GM23248 (cell line): Measurements from ENCODE around the gene SPINT1. TPM values are rescaled to one million over a fixed set of nuclear protein-coding genes. Genes with fewer than 3 reads are reported as not detected.
A peak's percentile ranks its signal among the peaks of the same experiment; 100 is the strongest.

Source experiments
- DNase-seq: peaks from one replicate; pipeline ENCODE4 v3.0.0-alpha.2; 2015
- H2AFZ ChIP-seq: fragments of 200-600 bp; sonication (generic); 2 replicates; pipeline ENCODE4 v1.6.1; 2016; ENCODE audit warnings: antibody characterized with exemption
- H3F3A ChIP-seq: fragments of 200-600 bp; sonication (generic); 2 replicates; pipeline ENCODE4 v1.6.1; 2016; ENCODE audit warnings: mild to moderate bottlenecking, antibody characterized with exemption, mixed run types; ENCODE audit not compliant: insufficient read depth
- H3K27ac ChIP-seq: fragments of 200-600 bp; sonication (generic); 2 replicates; pipeline ENCODE4 v1.5.1; 2016; ENCODE audit warnings: mild to moderate bottlenecking
- H3K27me3 ChIP-seq: fragments of 200-600 bp; sonication (generic); replicated peaks from 2 replicates; pipeline ENCODE4 v1.6.1; 2016; ENCODE audit warnings: mild to moderate bottlenecking; ENCODE audit not compliant: insufficient read depth
- H3K36me3 ChIP-seq: fragments of 200-600 bp; sonication (generic); 2 replicates; pipeline ENCODE4 v1.6.1; 2016; ENCODE audit warnings: low read depth, mild to moderate bottlenecking
- H3K4me1 ChIP-seq: fragments of 200-600 bp; sonication (generic); 2 replicates; pipeline ENCODE4 v1.6.1; 2016; ENCODE audit warnings: mild to moderate bottlenecking; ENCODE audit not compliant: insufficient read depth
- H3K4me2 ChIP-seq: fragments of 200-600 bp; sonication (generic); one replicate; pipeline ENCODE4 v1.6.1; 2016; ENCODE audit warnings: mild to moderate bottlenecking; ENCODE audit not compliant: unreplicated experiment
- H3K4me3 ChIP-seq: fragments of 200-600 bp; sonication (generic); 2 replicates; pipeline ENCODE4 v1.5.1; 2016; ENCODE audit warnings: mild to moderate bottlenecking
- H3K79me2 ChIP-seq: fragments of 200-600 bp; sonication (generic); 2 replicates; pipeline ENCODE4 v1.6.1; 2016; ENCODE audit warnings: mild to moderate bottlenecking; ENCODE audit not compliant: insufficient read depth
- H3K9ac ChIP-seq: fragments of 200-600 bp; sonication (generic); 2 replicates; pipeline ENCODE4 v1.6.1; 2016; ENCODE audit warnings: mild to moderate bottlenecking
- H3K9me2 ChIP-seq: fragments of 200-600 bp; sonication (generic); 2 replicates; pipeline ENCODE4 v1.6.1; 2016; ENCODE audit warnings: mixed run types, mild to moderate bottlenecking, moderate library complexity; ENCODE audit not compliant: insufficient read depth
- H3K9me3 ChIP-seq: fragments of 200-600 bp; sonication (generic); one replicate; pipeline ENCODE4 v1.6.1; 2017; ENCODE audit warnings: low read depth
- H4K20me1 ChIP-seq: fragments of 200-600 bp; sonication (generic); 2 replicates; pipeline ENCODE4 v1.6.0; 2016; ENCODE audit not compliant: insufficient read depth
- EZH2 ChIP-seq: fragments of 200-600 bp; sonication (generic); IDR thresholded peaks from 2 replicates; pipeline ENCODE4 v1.6.1; 2018; ENCODE audit warnings: antibody characterized with exemption, mild to moderate bottlenecking; ENCODE audit not compliant: insufficient read depth, poor library complexity, severe bottlenecking
- EZH2phosphoT487 ChIP-seq: fragments of 200-600 bp; sonication (generic); IDR thresholded peaks from 2 replicates; pipeline ENCODE4 v1.6.1; 2018; ENCODE audit warnings: antibody characterized with exemption, moderate library complexity, mild to moderate bottlenecking, low read depth; ENCODE audit not compliant: insufficient read depth
- WGBS, 2 experiments: methylation state at CpG; one replicate each; pipeline ENCODE4 v1.1.6; 2015 to 2017; ENCODE audit warnings: low lambda C conversion rate in 2 of 2, low coverage in 1 of 2; ENCODE audit errors: missing lambda C conversion rate in 2 of 2; 5-methylcytosine and 5-hydroxymethylcytosine counted together
- in situ Hi-C: fragments of 300-500 bp; cut with MboI; formaldehyde crosslinking; loops from 2 replicates; pipeline ENCODE4 v1.15.0; 2020
- polyA plus RNA-seq: library from polyadenylated mRNA; unstranded; fragments of >200 nt; fragmentation: Nextera tagmentation; extraction: Ambion mirVana; gene quantifications from 2 replicates; pipeline ENCODE4 v1.2.1, GENCODE V29; 2016
- total RNA-seq: library from RNA; depleted of rRNA; stranded (reverse); fragments of >200 nt; shearing (Covaris generic); gene quantifications from 2 replicates; pipeline ENCODE4 v1.2.3, GENCODE V29; 2014

The SPINT1 gene
- total and polyA plus RNA-seq, 2 experiments from 2014 or later: 0.19 to 7.8 TPM

GRCh38 chr15:40875991-40876730, 32.3 kb downstream of the SPINT1 start:
- Histone ChIP-seq H2AFZ (no peak overlapping the region), H3K9me3 (no peaks in the 10 kb centered on the region), H3K4me1 (no peaks in the 10 kb centered on the region), H4K20me1 (no peaks in the 10 kb centered on the region), H3K36me3 (no peaks in the 10 kb centered on the region), H3F3A (no peaks in the 10 kb centered on the region), H3K27me3 (peaks cover 9% of the 10 kb centered on the region), H3K27ac (no peak overlapping the region), H3K9me2 (no peaks in the 10 kb centered on the region), H3K4me3 (no peak overlapping the region), H3K9ac (no peak overlapping the region), H3K4me2 (no peak overlapping the region), H3K79me2 (no peaks in the 10 kb centered on the region)
- in situ Hi-C loops: no loop called here
- WGBS, 2 experiments: 65 to 70% methylated on average over 6 of the region's 6 CpGs
- peak; percentile 17 for DNase-seq
- TF ChIP-seq EZH2phosphoT487 (no peak), EZH2 (no peak)

DNA sequence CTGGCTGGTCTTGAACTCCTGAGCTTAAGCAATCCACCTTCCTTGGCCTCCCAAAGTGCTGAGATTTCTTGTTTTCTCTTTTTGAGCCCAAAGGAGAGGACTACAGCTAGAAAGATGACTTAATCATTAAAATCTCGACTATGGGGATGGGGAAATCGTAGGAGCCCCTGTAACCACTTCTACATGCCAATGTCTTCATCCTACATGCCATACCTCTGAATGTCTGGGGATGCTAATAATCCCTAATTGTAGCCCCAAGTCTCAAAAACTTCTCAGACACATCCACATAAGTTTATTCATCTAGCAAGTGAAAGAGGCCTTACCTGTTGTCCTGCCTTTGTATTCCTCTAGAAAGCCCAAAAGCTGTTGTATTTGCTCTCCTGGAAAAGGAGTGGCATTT, 33.8 kb downstream of the SPINT1 start:
- no peak overlapping the region for H2AFZ ChIP-seq
- TF ChIP-seq EZH2 (no peak), EZH2phosphoT487 (no peak)
- DNase-seq: peak; percentile 12
- no peaks in the 10 kb centered on the region for H4K20me1 ChIP-seq
- H3K9me2 ChIP-seq: no peaks in the 10 kb centered on the region
- 49 to 54% methylated on average over 2 of the region's 2 CpGs for WGBS, 2 experiments
- H3K4me3 ChIP-seq: no peak overlapping the region
- no peak overlapping the region for H3K9ac ChIP-seq
- in situ Hi-C loops: no loop called here
- H3K4me2 ChIP-seq: no peak overlapping the region
- H3F3A ChIP-seq: no peaks in the 10 kb centered on the region
- H3K36me3 ChIP-seq: no peaks in the 10 kb centered on the region
- H3K27me3 ChIP-seq: peaks cover 9% of the 10 kb centered on the region
- no peaks in the 10 kb centered on the region for H3K4me1 ChIP-seq
- H3K27ac ChIP-seq: no peak overlapping the region
- no peaks in the 10 kb centered on the region for H3K79me2 ChIP-seq
- H3K9me3 ChIP-seq: no peaks in the 10 kb centered on the region

- H3K9ac ChIP-seq: no peak overlapping the region
- no peak overlapping the region for H3K4me3 ChIP-seq
- H3K9me2 ChIP-seq: no peaks in the 10 kb centered on the region
- no peak overlapping the region for H3K27ac ChIP-seq
- H3K4me2 ChIP-seq: no peak overlapping the region
- peak; percentile 66 for DNase-seq
- no peaks in the 10 kb centered on the region for H4K20me1 ChIP-seq
- H3K9me3 ChIP-seq: no peaks in the 10 kb centered on the region
- TF ChIP-seq EZH2phosphoT487 (no peak), EZH2 (no peak)
- H3K36me3 ChIP-seq: no peaks in the 10 kb centered on the region
- no peaks in the 10 kb centered on the region for H3K79me2 ChIP-seq
- 0 out of 2 replicates have a peak, but pooled peaks cover 3% of the 10 kb centered on the region for H3K27me3 ChIP-seq
- no peaks in the 10 kb centered on the region for H3K4me1 ChIP-seq
- in situ Hi-C loops: no loop called here
- H2AFZ ChIP-seq: no peak overlapping the region
- WGBS, 2 experiments: 89 to 95% methylated on average over 1 of the region's 1 CpG
- H3F3A ChIP-seq: no peaks in the 10 kb centered on the region
These were observed 34.9 kb downstream of the SPINT1 start for GRCh38 chr15:40878785-40879184.

DNA sequence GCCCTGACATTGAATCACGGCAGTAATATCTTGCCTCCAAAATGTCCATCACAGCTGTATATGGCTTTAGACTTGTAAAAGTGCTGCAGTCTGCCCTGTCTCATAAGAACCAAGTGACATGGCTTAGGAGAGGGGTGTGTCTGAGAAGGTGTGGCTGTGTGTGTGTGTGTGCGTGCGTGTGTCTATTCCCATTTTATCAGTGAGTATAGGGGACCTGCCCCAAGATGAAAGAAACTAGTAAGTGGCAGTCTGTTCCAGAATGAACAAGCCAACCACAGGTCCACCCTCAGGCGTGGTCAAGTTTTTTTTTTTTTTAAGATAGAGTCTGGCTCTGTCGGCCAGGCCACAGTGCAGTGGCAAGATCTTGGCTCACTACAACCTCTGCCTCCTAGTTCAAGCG, 35.8 kb downstream of the SPINT1 start:
- no peak for TF ChIP-seq EZH2
- TF ChIP-seq EZH2phosphoT487: no peak
- H3K9me2 ChIP-seq: no peaks in the 10 kb centered on the region
- no peak overlapping the region for H3K4me2 ChIP-seq
- H3K27ac ChIP-seq: no peak overlapping the region
- H3K36me3 ChIP-seq: no peaks in the 10 kb centered on the region
- no peaks in the 10 kb centered on the region for H4K20me1 ChIP-seq
- no peak overlapping the region for H3K9ac ChIP-seq
- no peaks in the 10 kb centered on the region for H3K79me2 ChIP-seq
- DNase-seq: no peak
- no peaks in the 10 kb centered on the region for H3F3A ChIP-seq
- no peaks in the 10 kb centered on the region for H3K4me1 ChIP-seq
- no peak overlapping the region for H3K4me3 ChIP-seq
- 61 to 62% methylated on average over 5 to 6 of the region's 6 CpGs for WGBS, 2 experiments
- H3K27me3 ChIP-seq: 0 out of 2 replicates have a peak, but pooled peaks cover 2% of the 10 kb centered on the region
- in situ Hi-C loops: no loop called here
- no peaks in the 10 kb centered on the region for H3K9me3 ChIP-seq
- H2AFZ ChIP-seq: no peak overlapping the region
